Neutrophil (primary cell): ENCODE results near the gene PLIN3.

Experiments
- H3K27ac ChIP-seq: fragments of 200-600 bp; sonication (generic); 2 replicates; pipeline ENCODE4 v1.5.1; 2016; ENCODE audit warnings: mild to moderate bottlenecking, moderate library complexity
- H3K27me3 ChIP-seq: fragments of 200-600 bp; sonication (generic); 2 replicates; pipeline ENCODE4 v1.6.0; 2016; ENCODE audit warnings: mild to moderate bottlenecking
- H3K36me3 ChIP-seq: fragments of 200-600 bp; sonication (generic); 2 replicates; pipeline ENCODE4 v1.5.1; 2017
- H3K4me1 ChIP-seq, 2 experiments: fragments of 200-600 bp in 1 of 2; sonication (generic) in 1 of 2; 1 replicate in 1 of 2; 2 replicates in 1 of 2; pipeline versions ENCODE4 v1.5.1 to v1.6.1; 2013 to 2016; ENCODE audit warnings: low read depth in 1 of 2, low read length in 1 of 2, mild to moderate bottlenecking in 1 of 2, moderate library complexity in 1 of 2; ENCODE audit not compliant: control insufficient read depth in 1 of 2, insufficient read depth in 1 of 2
- H3K4me3 ChIP-seq, 2 experiments: fragments of 200-600 bp in 1 of 2; sonication (generic) in 1 of 2; 1 replicate in 1 of 2; 2 replicates in 1 of 2; pipeline ENCODE4 v1.5.1; 2013 to 2016; ENCODE audit warnings: low read depth in 1 of 2, low read length in 1 of 2, mild to moderate bottlenecking in 1 of 2, moderate library complexity in 1 of 2
- H3K9me3 ChIP-seq: fragments of 200-600 bp; sonication (generic); 2 replicates; pipeline ENCODE4 v1.5.1; 2016
- CTCF ChIP-seq: fragments of 200-600 bp; sonication (generic); IDR thresholded peaks from 2 replicates; pipeline ENCODE4 v1.5.1; 2016; ENCODE audit warnings: antibody characterized with exemption

The PLIN3 gene

GRCh38 chr19:4911786-4912672 is 44.6 kb upstream of the PLIN3 start:
- peaks cover 78 to 79% of the 10 kb centered on the region in 2 experiments for H3K4me1 ChIP-seq
- H3K9me3 ChIP-seq = no peaks in the 10 kb centered on the region
- peak overlapping the region; percentile 60 to 85 for H3K4me3 ChIP-seq
- TF ChIP-seq CTCF = peak; percentile 68
- H3K27me3 ChIP-seq = no peaks in the 10 kb centered on the region
- H3K36me3 ChIP-seq = no peaks in the 10 kb centered on the region
- peak overlapping the region; percentile 76 for H3K27ac ChIP-seq

- peaks cover 3% of the 10 kb centered on the region for H3K36me3 ChIP-seq
- no peak for TF ChIP-seq CTCF
- peaks cover 71 to 73% of the 10 kb centered on the region in 2 experiments for H3K4me1 ChIP-seq
- H3K27me3 ChIP-seq = no peaks in the 10 kb centered on the region
- peak overlapping the region; percentile 60 to 85 for H3K4me3 ChIP-seq
- H3K27ac ChIP-seq = peak overlapping the region; percentile 76
- H3K9me3 ChIP-seq = no peaks in the 10 kb centered on the region
These were observed 43.8 kb upstream of the PLIN3 start for GRCh38 chr19:4911314-4911713.

DNA sequence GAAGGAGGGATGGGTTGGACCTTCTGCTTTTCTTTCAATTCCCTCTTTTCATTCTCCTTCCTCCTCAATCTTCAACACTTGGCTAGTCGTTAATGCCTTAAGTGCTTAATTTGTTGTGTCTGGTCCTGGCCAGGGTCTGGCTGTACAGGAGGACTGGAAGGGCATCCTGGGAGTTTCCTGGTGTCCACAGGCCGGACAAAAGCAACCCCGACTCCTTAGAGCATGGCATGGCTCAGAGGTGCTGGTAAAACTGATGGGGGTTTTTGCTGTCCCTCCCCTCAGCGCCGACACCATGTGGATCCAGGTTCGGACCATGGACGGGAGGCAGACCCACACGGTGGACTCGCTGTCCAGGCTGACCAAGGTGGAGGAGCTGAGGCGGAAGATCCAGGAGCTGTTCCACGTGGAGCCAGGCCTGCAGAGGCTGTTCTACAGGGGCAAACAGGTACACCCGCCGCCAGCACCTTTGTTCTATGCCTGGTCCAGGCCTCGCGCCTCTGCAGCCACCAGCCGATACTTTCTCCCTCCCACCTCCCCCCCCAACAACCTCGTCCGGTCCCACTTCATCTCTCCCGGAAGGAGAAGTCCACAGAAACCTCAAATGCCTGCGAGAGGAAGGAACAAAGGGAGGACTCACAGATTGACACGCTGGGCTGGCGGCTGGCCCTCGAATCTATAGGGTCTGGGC is 43.3 kb upstream of the PLIN3 start:
- Histone ChIP-seq H3K27ac (peak overlapping the region; percentile 76), H3K27me3 (no peaks in the 10 kb centered on the region), H3K9me3 (no peaks in the 10 kb centered on the region), H3K4me1 (peaks cover 65 to 67% of the 10 kb centered on the region in 2 experiments), H3K4me3 (peak overlapping the region; percentile 60 to 85), H3K36me3 (peaks cover 3% of the 10 kb centered on the region)
- TF ChIP-seq CTCF = no peak

DNA sequence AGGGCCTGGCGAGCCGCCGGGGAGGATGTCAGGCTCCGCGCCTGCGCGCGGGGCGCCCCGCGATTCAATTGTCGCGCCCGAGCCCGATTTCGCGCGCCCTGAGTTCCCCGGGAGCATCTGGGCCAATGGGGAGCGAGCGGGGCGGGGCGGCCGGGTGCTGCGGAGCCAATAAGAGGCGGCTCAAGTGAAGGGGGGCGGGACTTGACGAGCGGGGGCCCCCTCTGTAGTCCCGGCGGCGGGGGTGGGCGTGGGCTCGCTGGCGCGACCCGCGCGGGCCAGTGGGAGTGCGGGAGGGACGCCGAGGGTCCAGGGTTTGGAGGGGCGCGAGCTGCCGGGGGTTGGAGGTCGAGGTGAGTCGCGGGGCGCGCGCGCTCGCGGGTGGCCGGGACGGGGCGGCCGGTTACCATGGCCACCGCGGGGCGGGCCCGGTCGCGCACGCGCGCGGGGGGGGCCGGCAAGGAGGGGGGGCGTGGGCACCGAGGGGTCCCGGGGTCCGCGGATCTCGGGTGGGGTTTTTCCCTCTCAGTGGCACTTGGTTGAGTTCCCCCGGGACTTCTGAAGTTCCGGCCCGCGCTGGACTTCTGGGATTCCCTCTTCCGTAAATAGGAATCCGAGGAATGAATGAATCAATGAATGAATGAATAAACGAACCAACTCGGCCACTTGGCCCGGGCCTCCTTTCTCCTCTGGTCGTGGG is 42.6 kb upstream of the PLIN3 start:
- Histone ChIP-seq H3K36me3 (peaks cover 3% of the 10 kb centered on the region), H3K9me3 (no peaks in the 10 kb centered on the region), H3K27me3 (no peaks in the 10 kb centered on the region), H3K4me1 (peaks cover 58 to 60% of the 10 kb centered on the region in 2 experiments), H3K27ac (peak overlapping the region; percentile 76), H3K4me3 (peak overlapping the region; percentile 60 to 85)
- TF ChIP-seq CTCF = peak; percentile 30

DNA sequence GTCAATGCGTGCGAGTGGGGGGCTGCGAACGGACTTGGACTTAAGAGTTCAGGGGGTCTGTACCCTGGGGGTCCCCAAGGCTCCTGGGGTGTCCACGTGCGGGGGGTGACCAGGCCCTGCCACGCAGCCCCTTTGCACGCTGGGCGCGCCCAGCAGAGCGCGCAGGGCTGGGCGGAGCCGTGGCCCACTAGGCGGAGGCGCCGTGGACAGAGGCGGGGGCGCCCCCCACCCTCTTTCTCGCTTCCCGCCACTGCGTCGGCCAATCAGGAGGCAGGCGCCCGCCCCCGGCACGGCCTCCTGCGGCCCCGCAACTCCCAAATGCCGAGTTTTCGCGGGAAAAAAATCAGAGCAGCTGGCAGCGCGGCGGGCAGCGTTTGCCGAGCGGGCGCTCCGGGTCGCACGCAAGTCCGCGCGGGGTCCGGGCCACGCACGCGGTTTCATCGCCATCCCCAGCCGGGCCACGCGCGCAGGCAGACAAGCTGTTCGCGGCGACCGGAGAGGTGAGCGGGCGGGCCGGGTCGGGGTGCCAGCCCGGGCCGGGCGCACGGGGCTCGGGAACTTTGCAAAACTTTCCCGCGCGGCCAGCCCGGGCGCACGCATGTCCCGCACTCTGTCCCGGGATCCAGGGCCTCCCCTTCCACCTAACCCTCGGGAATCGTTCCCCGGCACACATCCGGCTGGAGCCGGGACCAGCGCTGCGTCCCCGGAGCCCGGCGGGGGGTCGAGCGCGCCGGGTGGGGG is 41.9 kb upstream of the PLIN3 start, which contains the start of gene UHRF1:
Gene UHRF1 (plus strand): TSS at position 346 of the 741 bp plus-strand sequence. CDS start 1,385 bp downstream, outside the sequence.
- Histone ChIP-seq H3K27me3 (no peaks in the 10 kb centered on the region), H3K36me3 (peaks cover 3% of the 10 kb centered on the region), H3K4me3 (peak within 1 kb of the TSS; percentile 60 to 85), H3K27ac (peak within 1 kb of the TSS; percentile 76), H3K9me3 (no peaks in the 10 kb centered on the region), H3K4me1 (peaks cover 51 to 53% of the 10 kb centered on the region in 2 experiments)
- no peak for TF ChIP-seq CTCF
